Peyer's patch (tissue), 4 donors: ENCODE data around the gene LRRK1. TPM values are rescaled to one million over a fixed set of nuclear protein-coding genes. Genes with fewer than 3 reads are reported as not detected.

Experiments
- DNase-seq, 3 donors: peaks; one replicate each; pipeline ENCODE4 v3.0.0-alpha.2; 2017 to 2019
- H3K27ac ChIP-seq, 4 donors: fragments of 200-600 bp; sonication (generic); one replicate each; pipeline ENCODE4 v1.5.1; 2016 to 2019
- H3K27me3 ChIP-seq, 2 donors: fragments of 200-600 bp; sonication (generic); one replicate each; pipeline ENCODE4 v1.5.1; 2019
- H3K36me3 ChIP-seq, 3 donors: fragments of 200-600 bp; sonication (generic); one replicate each; pipeline ENCODE4 v1.5.1; 2016 to 2019
- H3K4me1 ChIP-seq, 4 donors: fragments of 200-600 bp; sonication (generic); one replicate each; pipeline ENCODE4 v1.5.1; 2016 to 2019
- H3K4me3 ChIP-seq, 4 donors: fragments of 200-600 bp; sonication (generic); 1 replicate in 3 of 4; 2 replicates in 1 of 4; pipeline ENCODE4 v1.5.1; 2016 to 2019; ENCODE audit warnings: mild to moderate bottlenecking in 1 of 4
- H3K9me3 ChIP-seq, 4 donors: fragments of 200-600 bp; sonication (generic); one replicate each; pipeline ENCODE4 v1.5.1; 2016 to 2019; ENCODE audit warnings: mild to moderate bottlenecking in 1 of 4
- CTCF ChIP-seq, 6 experiments: fragments of 450-650 bp in 4 of 6; fragments of 200-600 bp in 2 of 6; sonication (generic) in 1 of 6; IDR thresholded peaks; one replicate each; pipeline ENCODE4 v1.5.1; 2017 to 2019; ENCODE audit warnings: antibody characterized with exemption in 6 of 6, mild to moderate bottlenecking in 3 of 6, moderate library complexity in 1 of 6
- POLR2A ChIP-seq, 2 donors: fragments of 450-650 bp; IDR thresholded peaks; one replicate each; pipeline ENCODE4 v1.5.1; 2017; ENCODE audit warnings: antibody characterized with exemption in 2 of 2, mild to moderate bottlenecking in 2 of 2, moderate library complexity in 2 of 2
- total RNA-seq, 4 donors: library from RNA; depleted of rRNA; stranded (reverse); fragments of >200 nt; gene quantifications; one replicate each; pipeline ENCODE4 v1.1.0, GENCODE V29; 2016

Gene LRRK1
- total RNA-seq, 4 donors from 2014 or later, result 49.2 to 66.0 (median 55.5) TPM

GRCh38 chr15:101115786-101116680 is 196.9 kb downstream of the LRRK1 start:
- Histone ChIP-seq H3K36me3 (no peaks in the 10 kb centered on the region), H3K4me3 (no peak overlapping the region), H3K27ac (peak overlapping the region in 1 of 4 donors; percentile 21), H3K4me1 (no peaks in the 10 kb centered on the region), H3K27me3 (no peaks in the 10 kb centered on the region), H3K9me3 (no peaks in the 10 kb centered on the region)
- DNase-seq, result no peak
- TF ChIP-seq POLR2A (IDR thresholded peaks at IDR 0.05) (no peak), CTCF (IDR thresholded peaks at IDR 0.05) (no peak)

- Histone ChIP-seq H3K4me3 (no peak overlapping the region), H3K36me3 (no peaks in the 10 kb centered on the region), H3K27ac (no peak overlapping the region), H3K9me3 (no peaks in the 10 kb centered on the region), H3K4me1 (peaks cover 0 to 3% (median 0%) of the 10 kb centered on the region in 4 donors), H3K27me3 (no peaks in the 10 kb centered on the region)
- DNase-seq, result no peak
- no peak for TF ChIP-seq POLR2A (IDR thresholded peaks at IDR 0.05)
- no peak for TF ChIP-seq CTCF (IDR thresholded peaks at IDR 0.05)
Observed at GRCh38 chr15:101116681-101116976, 197.5 kb downstream of the LRRK1 start.

GRCh38 chr15:101118116-101118515 is 199.0 kb downstream of the LRRK1 start:
- Histone ChIP-seq H3K9me3 (no peaks in the 10 kb centered on the region), H3K27ac (no peak overlapping the region), H3K4me1 (peaks cover 0 to 12% (median 4%) of the 10 kb centered on the region in 4 donors), H3K4me3 (no peak overlapping the region), H3K36me3 (no peaks in the 10 kb centered on the region), H3K27me3 (no peaks in the 10 kb centered on the region)
- TF ChIP-seq POLR2A (IDR thresholded peaks at IDR 0.05) (no peak), CTCF (IDR thresholded peaks at IDR 0.05) (no peak)
- DNase-seq, result no peak

- no peak overlapping the region for H3K27ac ChIP-seq
- no peaks in the 10 kb centered on the region for H3K36me3 ChIP-seq
- H3K4me1 ChIP-seq, result peaks cover 0 to 12% (median 4%) of the 10 kb centered on the region in 4 donors
- TF ChIP-seq CTCF (IDR thresholded peaks at IDR 0.05) (no peak), POLR2A (IDR thresholded peaks at IDR 0.05) (no peak)
- no peak for DNase-seq
- no peak overlapping the region for H3K4me3 ChIP-seq
- no peaks in the 10 kb centered on the region for H3K27me3 ChIP-seq
- no peaks in the 10 kb centered on the region for H3K9me3 ChIP-seq
Observed at GRCh38 chr15:101118615-101119014, 199.5 kb downstream of the LRRK1 start.

GRCh38 chr15:101119181-101119580 is 200.0 kb downstream of the LRRK1 start:
- DNase-seq, result no peak
- TF ChIP-seq POLR2A (IDR thresholded peaks at IDR 0.05), result no peak
- no peak for TF ChIP-seq CTCF (IDR thresholded peaks at IDR 0.05)
- no peaks in the 10 kb centered on the region for H3K9me3 ChIP-seq
- peaks cover 0 to 12% (median 4%) of the 10 kb centered on the region in 4 donors for H3K4me1 ChIP-seq
- H3K27me3 ChIP-seq, result no peaks in the 10 kb centered on the region
- H3K27ac ChIP-seq, result no peak overlapping the region
- no peak overlapping the region for H3K4me3 ChIP-seq
- H3K36me3 ChIP-seq, result no peaks in the 10 kb centered on the region

Other genes with a start within 250 kb of the LRRK1 start
- 10 to 100 TPM in 3 of 4 donors, 1 to 10 TPM in 1; 8.5 to 99.9 (median 18.4) TPM for gene ALDH1A3, start 39.5 kb upstream of the LRRK1 start, total RNA-seq